Heart right ventricle (tissue), 16 donors: ENCODE measurements around the gene CBLB. TPM values are rescaled to one million over a fixed set of nuclear protein-coding genes. Genes with fewer than 3 reads are reported as not detected.

Source experiments
- ATAC-seq, 8 donors: fragments of 200-7000 bp; cut with Tn5 transposase; one replicate each; pipeline ENCODE4 v1.9.1; 2020; ENCODE audit warnings: mild to moderate bottlenecking in 8 of 8, moderate library complexity in 8 of 8, moderate number of reproducible peaks in 1 of 8
- DNase-seq, 2 donors: peaks; one replicate each; pipeline ENCODE4 v3.0.0-alpha.2; 2020
- H3K27ac ChIP-seq, 10 donors: fragments of 200-600 bp; sonication (generic) in 2 of 10; one replicate each; pipeline versions ENCODE4 v1.5.0 to v1.8.0; 2020 to 2022; ENCODE audit warnings: mild to moderate bottlenecking in 3 of 10
- H3K27me3 ChIP-seq, 7 donors: fragments of 200-600 bp; one replicate each; pipeline ENCODE4 v1.8.0; 2021 to 2022; ENCODE audit warnings: mild to moderate bottlenecking in 2 of 7
- H3K36me3 ChIP-seq, 9 donors: fragments of 200-600 bp; sonication (generic) in 1 of 9; one replicate each; pipeline versions ENCODE4 v1.5.0 to v1.8.0; 2020 to 2022; ENCODE audit warnings: mild to moderate bottlenecking in 2 of 9
- H3K4me1 ChIP-seq, 9 donors: fragments of 200-600 bp; sonication (generic) in 1 of 9; one replicate each; pipeline versions ENCODE4 v1.5.0 to v1.8.0; 2020 to 2022; ENCODE audit warnings: mild to moderate bottlenecking in 4 of 9
- H3K4me3 ChIP-seq, 10 donors: fragments of 200-600 bp; sonication (generic) in 2 of 10; one replicate each; pipeline versions ENCODE4 v1.5.0 to v1.8.0; 2020 to 2022; ENCODE audit warnings: mild to moderate bottlenecking in 7 of 10, moderate library complexity in 2 of 10
- H3K9me3 ChIP-seq, 11 donors: fragments of 200-600 bp in 10 of 11; sonication (generic) in 2 of 11; one replicate each; pipeline versions ENCODE4 v1.5.0 to v1.8.0; 2013 to 2022; ENCODE audit warnings: mild to moderate bottlenecking in 2 of 11, control low read depth in 1 of 11, moderate library complexity in 1 of 11
- WGBS, 2 donors: extraction: QIAGEN DNeasy Blood & Tissue Kit; methylation state at CpG; one replicate each; pipeline ENCODE4 v1.1.7; 2013; ENCODE audit warnings: inconsistent platforms in 1 of 2; 5-methylcytosine and 5-hydroxymethylcytosine counted together
- intact Hi-C, 10 donors: fragments of 100-400 bp; cut with DNase I; formaldehyde crosslinking; loops; one replicate each; pipeline versions ENCODE4 v1.11.1 to v1.14.2; 2022
- polyA plus RNA-seq, 2 donors: library from polyadenylated mRNA; stranded (reverse); fragments of 200-250 nt; gene quantifications; one replicate each; pipeline ENCODE4 v1.2.3, GENCODE V29; 2013
- total RNA-seq, 10 donors: library from RNA; stranded (reverse); fragmentation: NEBNext Ultra II Directional in 3 of 10; extraction: Animal tissue kit (Norgen Biotek cat#: 25700) in 3 of 10; gene quantifications; one replicate each; pipeline versions ENCODE4 v1.2.1 to v1.2.4, GENCODE V29; 2021 to 2023
- TF ChIP-seq, protein P1 (sequence below), 9 donors: fragments of 200-600 bp; sonication (generic) in 2 of 9; IDR thresholded peaks; one replicate each; pipeline versions ENCODE4 v1.5.0 to v1.8.0; 2021 to 2022; ENCODE audit warnings: antibody characterized with exemption in 9 of 9, mild to moderate bottlenecking in 5 of 9, moderate library complexity in 1 of 9
- donor health status: Arrhythmogenic right ventricular cardiomyopathy.
- donor health status: ischemic (EF 13 %, LVEDD 7.1; RV severe dilation, severe dysfunction).
- donor health status: healthy with polysubstance abuse.
- donor health status: DM: no; HTN: yes; CAD: no.
- donor health status: DM: no; HTN: no; CAD: no.
- donor health status: ischemic (EF 25% LVEDD 6.9; RV normal size, moderate dysfunction).
- donor health status: ischemic (EF 25% LVEDD 5.7; RV mildly dilated, moderate dysfunction).
- donor health status: healthy.
- donor health status: DM: yes; HTN: yes; CAD: no.
- donor health status: Ischemic cardiomyopathy.
- donor health status: ischemic (EF 35%, LVEDD 5.7; RV mildly dilated, moderate dysfunction).
- donor health status: nonischemic (EF 11% LVEDD 7.7; RV severe dilation, severe dysfunction).
- donor health status: DM: yes; HTN: yes; CAD: no.
- donor health status: PGD.
- donor health status: ischemic (EF 29% LVEDD 5.4; RV normal size, mild dysfunction).
- donor health status: nonischemic (EF 23%, LVEDD 6.1; RV moderate dilation, normal function).

CBLB gene
- total and polyA plus RNA-seq, 12 donors = 14.2 to 72.7 (median 46.0) TPM

DNA sequence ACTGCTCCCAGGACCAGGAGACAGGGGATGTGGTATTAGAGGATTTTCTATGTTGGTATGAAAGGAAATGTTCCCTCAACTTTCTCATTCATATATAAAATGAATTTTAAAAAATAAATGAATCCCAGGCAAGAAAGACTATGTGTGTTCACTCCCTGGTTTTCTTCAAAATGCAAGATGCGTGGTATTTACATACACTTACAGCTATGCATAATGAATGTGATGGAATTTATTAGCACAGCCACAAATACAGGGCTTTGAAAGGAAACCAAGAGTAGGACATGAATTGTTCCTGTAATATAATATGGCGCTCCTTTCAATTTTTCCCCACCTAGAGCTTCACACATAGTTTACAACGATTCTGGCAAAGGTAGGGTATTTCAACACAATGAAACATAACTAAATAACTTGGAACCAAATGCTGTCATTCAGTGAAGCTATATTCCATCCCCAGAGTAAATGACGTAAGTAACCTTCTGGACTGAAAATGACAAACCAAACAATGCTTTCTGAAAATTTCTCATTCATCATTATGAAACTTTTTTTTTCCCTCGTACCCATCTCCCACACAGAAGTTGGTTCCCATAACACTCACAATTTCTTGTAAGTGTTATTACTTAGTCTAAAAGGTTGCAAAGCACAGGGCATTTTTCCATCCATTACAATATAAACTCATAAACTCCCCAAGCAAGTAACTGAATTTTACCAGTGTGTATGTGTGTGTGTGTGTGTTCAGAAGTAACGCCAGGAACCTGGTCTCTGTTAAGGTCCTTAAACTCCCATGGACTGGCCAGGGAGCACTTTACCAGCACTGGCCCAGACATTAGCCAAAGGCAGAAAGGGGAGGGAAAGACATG is 41.8 kb downstream of the CBLB start:
- intact Hi-C loops = loop anchor here in 3 of 10 donors (5.0 kb wide), 2 partner anchors 35 to 40 kb away; no protein-coding TSS in a partner anchor
- Histone ChIP-seq H3K9me3 (no peaks in the 10 kb centered on the region), H3K4me3 (no peak overlapping the region), H3K27ac (peak overlapping the region in 8 of 10 donors; percentile 13 to 78 (median 36)), H3K36me3 (peaks cover 0 to 23% (median 0%) of the 10 kb centered on the region in 9 donors), H3K4me1 (peaks cover 0 to 95% (median 78%) of the 10 kb centered on the region in 9 donors), H3K27me3 (no peaks in the 10 kb centered on the region)
- DNase-seq (no peak), ATAC-seq (peak in 2 of 8 donors; percentile 23 to 33)
- TF ChIP-seq, protein P1, sequence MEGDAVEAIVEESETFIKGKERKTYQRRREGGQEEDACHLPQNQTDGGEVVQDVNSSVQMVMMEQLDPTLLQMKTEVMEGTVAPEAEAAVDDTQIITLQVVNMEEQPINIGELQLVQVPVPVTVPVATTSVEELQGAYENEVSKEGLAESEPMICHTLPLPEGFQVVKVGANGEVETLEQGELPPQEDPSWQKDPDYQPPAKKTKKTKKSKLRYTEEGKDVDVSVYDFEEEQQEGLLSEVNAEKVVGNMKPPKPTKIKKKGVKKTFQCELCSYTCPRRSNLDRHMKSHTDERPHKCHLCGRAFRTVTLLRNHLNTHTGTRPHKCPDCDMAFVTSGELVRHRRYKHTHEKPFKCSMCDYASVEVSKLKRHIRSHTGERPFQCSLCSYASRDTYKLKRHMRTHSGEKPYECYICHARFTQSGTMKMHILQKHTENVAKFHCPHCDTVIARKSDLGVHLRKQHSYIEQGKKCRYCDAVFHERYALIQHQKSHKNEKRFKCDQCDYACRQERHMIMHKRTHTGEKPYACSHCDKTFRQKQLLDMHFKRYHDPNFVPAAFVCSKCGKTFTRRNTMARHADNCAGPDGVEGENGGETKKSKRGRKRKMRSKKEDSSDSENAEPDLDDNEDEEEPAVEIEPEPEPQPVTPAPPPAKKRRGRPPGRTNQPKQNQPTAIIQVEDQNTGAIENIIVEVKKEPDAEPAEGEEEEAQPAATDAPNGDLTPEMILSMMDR (IDR thresholded peaks at IDR 0.05) = no peak
- 60 to 63% methylated on average over 6 of the region's 6 CpGs for WGBS, 2 donors

DNA sequence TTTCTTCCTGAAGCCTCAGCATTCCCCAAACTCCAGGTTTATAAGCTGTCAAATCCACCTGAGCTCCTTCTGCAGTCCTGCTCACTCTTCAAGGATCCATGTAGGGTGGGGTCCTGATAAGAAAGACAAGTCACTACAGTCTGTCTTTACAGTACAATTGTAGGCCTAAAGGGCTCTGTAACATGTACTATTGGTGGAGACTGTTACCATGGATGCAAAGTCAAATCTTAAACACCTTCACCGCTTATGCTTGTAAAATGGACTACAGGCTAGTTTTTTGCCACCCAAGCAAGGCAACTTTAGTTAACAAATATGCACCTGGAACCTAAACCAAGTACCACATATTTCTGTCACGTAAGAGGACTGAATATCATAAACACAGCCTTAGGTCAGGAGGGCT is 44.7 kb downstream of the CBLB start:
- intact Hi-C loops = loop anchor here in 1 of 10 donors (5.0 kb wide), 1 partner anchor 43 kb away; the partner anchor contains the start of gene CBLB
- DNase-seq = no peak
- Histone ChIP-seq H3K4me1 (peaks cover 3 to 88% (median 73%) of the 10 kb centered on the region in 9 donors), H3K27ac (peak overlapping the region in 9 of 10 donors; percentile 34 to 80 (median 76)), H3K36me3 (peaks cover 0 to 27% (median 0%) of the 10 kb centered on the region in 9 donors), H3K4me3 (no peak overlapping the region), H3K9me3 (no peaks in the 10 kb centered on the region), H3K27me3 (no peaks in the 10 kb centered on the region)
- TF ChIP-seq, protein P1 (IDR thresholded peaks at IDR 0.05) = no peak
- 84 to 88% methylated on average over 2 of the region's 2 CpGs for WGBS, 2 donors
- no peak for ATAC-seq

DNA sequence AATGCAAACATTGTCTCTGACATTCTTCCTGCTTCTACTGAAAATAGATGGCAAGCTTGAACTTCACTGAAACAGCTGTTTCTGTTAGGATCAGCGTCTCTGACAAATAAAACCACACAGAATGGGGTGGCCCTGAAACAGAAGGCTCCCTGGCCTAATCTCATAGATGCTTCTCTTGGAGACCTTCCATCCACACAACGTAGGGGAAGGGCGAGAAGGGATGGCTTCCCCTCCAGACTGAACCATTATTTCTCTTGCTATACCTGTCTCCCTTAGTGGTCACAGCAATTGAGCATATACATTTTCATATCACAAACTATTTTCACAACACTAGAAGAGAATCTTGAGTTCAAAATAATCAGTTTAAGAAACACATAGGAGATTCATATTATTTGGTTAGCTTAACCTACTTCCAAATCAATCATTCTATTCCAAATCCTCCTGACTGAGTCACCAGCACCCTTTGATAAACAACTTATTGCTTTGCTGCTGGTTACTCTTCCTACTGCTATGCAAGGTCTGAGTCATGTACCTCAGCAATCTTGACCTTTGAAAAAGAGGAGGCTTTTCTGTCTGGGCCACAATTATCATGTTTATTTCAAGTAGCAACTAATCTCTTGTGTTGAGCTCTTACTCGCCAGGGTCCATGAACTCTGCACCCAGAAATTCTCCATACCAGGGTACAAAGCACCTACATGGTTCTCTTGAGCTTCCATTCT is 45.5 kb downstream of the CBLB start:
- intact Hi-C loops = loop anchor here in 1 of 10 donors (5.0 kb wide), 1 partner anchor 44 kb away; the partner anchor contains the start of gene CBLB
- no peak for DNase-seq
- Histone ChIP-seq H3K4me3 (no peak overlapping the region), H3K27me3 (no peaks in the 10 kb centered on the region), H3K36me3 (peaks cover 0 to 27% (median 0%) of the 10 kb centered on the region in 9 donors), H3K27ac (peak overlapping the region; percentile 56 to 80 (median 76)), H3K4me1 (peaks cover 3 to 80% (median 65%) of the 10 kb centered on the region in 9 donors), H3K9me3 (no peaks in the 10 kb centered on the region)
- 47 to 51% methylated on average over 4 of the region's 4 CpGs for WGBS, 2 donors
- ATAC-seq = peak in 7 of 8 donors; percentile 31 to 77 (median 43)
- TF ChIP-seq, protein P1 (IDR thresholded peaks at IDR 0.05) = no peak
